ENCODE data around the gene ST7. TPM values are rescaled to one million over a fixed set of nuclear protein-coding genes. Genes with fewer than 3 reads are reported as not detected.

The ST7 gene
- total and polyA plus RNA-seq, 2 donors (not counting 1 experiment from before 2014, with no cell fraction given), result 2.3 to 4.6 TPM

DNA sequence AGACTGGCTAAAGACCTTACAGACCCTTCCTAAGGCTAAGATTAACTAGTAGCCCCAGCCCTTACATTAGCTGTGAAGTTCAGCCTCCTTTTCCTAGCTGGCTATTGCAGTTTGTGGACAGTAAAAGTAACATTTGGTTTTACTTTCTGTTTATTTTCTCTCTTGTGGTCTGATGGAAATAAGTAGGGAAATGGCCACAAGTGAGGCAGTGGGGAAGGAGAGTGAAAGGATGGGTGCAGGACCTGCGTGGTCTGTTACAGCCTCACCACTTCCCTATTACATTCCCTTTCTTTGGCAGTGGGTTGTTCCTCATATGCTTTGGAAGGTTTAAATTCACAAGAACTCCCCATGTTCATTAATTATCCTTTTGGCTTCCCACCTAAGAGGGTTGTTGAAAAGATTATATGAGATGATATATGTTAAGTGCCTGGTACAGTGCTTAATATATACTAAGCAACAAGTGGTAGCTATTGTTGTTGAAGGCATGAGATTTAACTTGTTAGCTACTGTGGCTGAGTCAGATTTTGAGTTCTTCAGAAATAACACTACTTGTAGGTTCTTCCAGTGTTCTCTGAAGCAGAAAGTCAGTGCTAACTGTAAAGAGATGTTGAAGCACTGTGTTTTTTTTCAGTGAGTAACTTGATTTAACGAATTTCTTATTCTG lies 181.7 kb downstream of the ST7 start:
- POLR2A ChIA-PET, result no interaction called here

DNA sequence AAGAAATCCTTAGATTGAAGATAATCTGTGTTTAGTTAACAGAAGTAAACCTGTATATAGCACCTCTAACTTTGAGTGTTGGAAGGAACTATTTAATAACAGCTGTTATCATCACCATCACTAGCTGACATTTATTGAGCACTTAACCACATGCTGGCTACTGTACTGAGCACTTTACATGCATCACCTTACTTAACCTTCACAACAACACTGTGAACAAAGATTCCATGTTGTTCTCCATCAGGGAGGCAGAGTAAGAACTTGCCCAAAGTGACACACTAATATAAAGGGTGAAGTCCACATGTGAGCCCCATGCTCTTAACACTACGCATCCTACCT lies 182.2 kb downstream of the ST7 start:
- DNase-seq (no peak), ATAC-seq (ENCODE audit: low read depth) (no peak)
- no peak overlapping the region for H3K27ac Mint-ChIP-seq
- H3K27me3 Mint-ChIP-seq, result no peaks in the 10 kb centered on the region
- no peaks in the 10 kb centered on the region for H3K9me3 Mint-ChIP-seq (ENCODE audit: insufficient read depth)
- no peak overlapping the region for H3K4me3 Mint-ChIP-seq
- no peaks in the 10 kb centered on the region for H3K9me3 ChIP-seq (ENCODE audit: control extremely low read depth in 1 of 3, control insufficient read depth in 2 of 3, insufficient read depth in 1 of 3, low read length in 2 of 3)
- no peaks in the 10 kb centered on the region for H3K36me3 ChIP-seq (replicated peaks in 1 of 2; ENCODE audit: control extremely low read depth in 1 of 2, control insufficient read depth in 1 of 2, extremely low read depth in 1 of 2, insufficient read depth in 2 of 2, low read length in 1 of 2)
- intact Hi-C loops (cut with micrococcal nuclease), result no loop called here
- H3K9ac ChIP-seq (ENCODE audit: low read length), result no peak overlapping the region
- H3K4me2 ChIP-seq (replicated peaks; ENCODE audit: low read depth, low read length, poor library complexity, severe bottlenecking), result no peak overlapping the region
- TF ChIP-seq, protein P1, sequence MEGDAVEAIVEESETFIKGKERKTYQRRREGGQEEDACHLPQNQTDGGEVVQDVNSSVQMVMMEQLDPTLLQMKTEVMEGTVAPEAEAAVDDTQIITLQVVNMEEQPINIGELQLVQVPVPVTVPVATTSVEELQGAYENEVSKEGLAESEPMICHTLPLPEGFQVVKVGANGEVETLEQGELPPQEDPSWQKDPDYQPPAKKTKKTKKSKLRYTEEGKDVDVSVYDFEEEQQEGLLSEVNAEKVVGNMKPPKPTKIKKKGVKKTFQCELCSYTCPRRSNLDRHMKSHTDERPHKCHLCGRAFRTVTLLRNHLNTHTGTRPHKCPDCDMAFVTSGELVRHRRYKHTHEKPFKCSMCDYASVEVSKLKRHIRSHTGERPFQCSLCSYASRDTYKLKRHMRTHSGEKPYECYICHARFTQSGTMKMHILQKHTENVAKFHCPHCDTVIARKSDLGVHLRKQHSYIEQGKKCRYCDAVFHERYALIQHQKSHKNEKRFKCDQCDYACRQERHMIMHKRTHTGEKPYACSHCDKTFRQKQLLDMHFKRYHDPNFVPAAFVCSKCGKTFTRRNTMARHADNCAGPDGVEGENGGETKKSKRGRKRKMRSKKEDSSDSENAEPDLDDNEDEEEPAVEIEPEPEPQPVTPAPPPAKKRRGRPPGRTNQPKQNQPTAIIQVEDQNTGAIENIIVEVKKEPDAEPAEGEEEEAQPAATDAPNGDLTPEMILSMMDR (IDR thresholded peaks at IDR 0.05), result no peak
- no peak for TF ChIP-seq EZH2 (IDR thresholded peaks at IDR 0.05; ENCODE audit: borderline replicate concordance, insufficient read depth, low read depth, low read length, poor library complexity, severe bottlenecking)
- H3K4me1 Mint-ChIP-seq, result peaks cover 5% of the 10 kb centered on the region
- no peak overlapping the region for H2AFZ ChIP-seq (ENCODE audit: insufficient read depth, low read depth, low read length, poor library complexity, severe bottlenecking)
- CTCF ChIA-PET, result interaction anchor here (1.6 to 2.3 kb wide), 4 partner anchors 8 to 206 kb away, joined by 5 to 10 read pairs (median 8); no protein-coding TSS in a partner anchor
- H3K79me2 ChIP-seq (ENCODE audit: control insufficient read depth, insufficient read depth, low read length), result no peaks in the 10 kb centered on the region
- 100% methylated on average over 1 of the region's 1 CpG for WGBS (ENCODE audit: insufficient coverage)
- no peaks in the 10 kb centered on the region for H3K4me1 ChIP-seq (ENCODE audit: control insufficient read depth in 2 of 2, insufficient read depth in 2 of 2, low read length in 2 of 2)
- no peaks in the 10 kb centered on the region for H4K20me1 ChIP-seq (ENCODE audit: control insufficient read depth, insufficient read depth, low read length, poor library complexity, severe bottlenecking)
- POLR2A ChIA-PET, result no interaction called here
- no peak overlapping the region for H3K27ac ChIP-seq (ENCODE audit: low read length in 2 of 2)
- no peak overlapping the region for H3K4me3 ChIP-seq (ENCODE audit: control extremely low read depth in 1 of 5, extremely low read depth in 1 of 5, insufficient read depth in 1 of 5, low read depth in 2 of 5, low read length in 4 of 5)
- H3K27me3 ChIP-seq (replicated peaks in 1 of 4; ENCODE audit: control extremely low read depth in 1 of 4, control insufficient read depth in 3 of 4, insufficient read depth in 4 of 4, low read length in 3 of 4), result no peaks in the 10 kb centered on the region

More for the DNA sequence above, 181.7 kb downstream of the ST7 start:
- Mint-ChIP-seq H3K4me1 (peaks cover 5% of the 10 kb centered on the region), H3K9me3 (ENCODE audit: insufficient read depth) (no peaks in the 10 kb centered on the region), H3K27me3 (no peaks in the 10 kb centered on the region), H3K27ac (no peak overlapping the region), H3K4me3 (no peak overlapping the region)
- H3K27ac ChIP-seq (ENCODE audit: low read length in 2 of 2), result no peak overlapping the region
- TF ChIP-seq, protein P1 (IDR thresholded peaks at IDR 0.05), result no peak
- TF ChIP-seq EZH2 (IDR thresholded peaks at IDR 0.05; ENCODE audit: borderline replicate concordance, insufficient read depth, low read depth, low read length, poor library complexity, severe bottlenecking), result no peak
- intact Hi-C loops (cut with micrococcal nuclease), result no loop called here
- no peak for DNase-seq
- no peak for ATAC-seq (ENCODE audit: low read depth)
- H2AFZ ChIP-seq (ENCODE audit: insufficient read depth, low read depth, low read length, poor library complexity, severe bottlenecking), result no peak overlapping the region
- no peak overlapping the region for H3K4me2 ChIP-seq (replicated peaks; ENCODE audit: low read depth, low read length, poor library complexity, severe bottlenecking)
- no peaks in the 10 kb centered on the region for H3K4me1 ChIP-seq (ENCODE audit: control insufficient read depth in 2 of 2, insufficient read depth in 2 of 2, low read length in 2 of 2)
- H3K9me3 ChIP-seq (ENCODE audit: control extremely low read depth in 1 of 3, control insufficient read depth in 2 of 3, insufficient read depth in 1 of 3, low read length in 2 of 3), result no peaks in the 10 kb centered on the region
- no peak overlapping the region for H3K4me3 ChIP-seq (ENCODE audit: control extremely low read depth in 1 of 5, extremely low read depth in 1 of 5, insufficient read depth in 1 of 5, low read depth in 2 of 5, low read length in 4 of 5)
- no peaks in the 10 kb centered on the region for H3K79me2 ChIP-seq (ENCODE audit: control insufficient read depth, insufficient read depth, low read length)
- H3K27me3 ChIP-seq (replicated peaks in 1 of 4; ENCODE audit: control extremely low read depth in 1 of 4, control insufficient read depth in 3 of 4, insufficient read depth in 4 of 4, low read length in 3 of 4), result no peaks in the 10 kb centered on the region
- no peaks in the 10 kb centered on the region for H4K20me1 ChIP-seq (ENCODE audit: control insufficient read depth, insufficient read depth, low read length, poor library complexity, severe bottlenecking)
- no peak overlapping the region for H3K9ac ChIP-seq (ENCODE audit: low read length)
- H3K36me3 ChIP-seq (replicated peaks in 1 of 2; ENCODE audit: control extremely low read depth in 1 of 2, control insufficient read depth in 1 of 2, extremely low read depth in 1 of 2, insufficient read depth in 2 of 2, low read length in 1 of 2), result no peaks in the 10 kb centered on the region
- no CpG with 5 or more reads among the region's 2 CpGs for WGBS (ENCODE audit: insufficient coverage)
- CTCF ChIA-PET, result interaction anchor here (1.0 to 2.3 kb wide), 5 partner anchors 8 to 205 kb away, joined by 5 to 10 read pairs (median 8); no protein-coding TSS in a partner anchor
